WI38 (cell line): ENCODE measurements around the gene TNRC18.
"Not testable (repeated sequence)": the region's sequence is repeated elsewhere in the genome, so short reads cannot be mapped to it uniquely, and the experiment has no call there.

ENCODE experiments used
- H3K4me3 ChIP-seq: 2 replicates; pipeline ENCODE4 v1.5.1; 2011; ENCODE audit warnings: low read depth, mild to moderate bottlenecking, control low read depth, low read length
- TF ChIP-seq, protein P1 (sequence below): IDR thresholded peaks from 2 replicates; pipeline ENCODE4 v1.5.1; 2012; ENCODE audit warnings: low read depth, mild to moderate bottlenecking, control low read depth, low read length

Gene TNRC18

GRCh38 chr7:5266191-5267028, 157.2 kb downstream of the TNRC18 start:
- H3K4me3 ChIP-seq, result no peak overlapping the region
- TF ChIP-seq, protein P1, sequence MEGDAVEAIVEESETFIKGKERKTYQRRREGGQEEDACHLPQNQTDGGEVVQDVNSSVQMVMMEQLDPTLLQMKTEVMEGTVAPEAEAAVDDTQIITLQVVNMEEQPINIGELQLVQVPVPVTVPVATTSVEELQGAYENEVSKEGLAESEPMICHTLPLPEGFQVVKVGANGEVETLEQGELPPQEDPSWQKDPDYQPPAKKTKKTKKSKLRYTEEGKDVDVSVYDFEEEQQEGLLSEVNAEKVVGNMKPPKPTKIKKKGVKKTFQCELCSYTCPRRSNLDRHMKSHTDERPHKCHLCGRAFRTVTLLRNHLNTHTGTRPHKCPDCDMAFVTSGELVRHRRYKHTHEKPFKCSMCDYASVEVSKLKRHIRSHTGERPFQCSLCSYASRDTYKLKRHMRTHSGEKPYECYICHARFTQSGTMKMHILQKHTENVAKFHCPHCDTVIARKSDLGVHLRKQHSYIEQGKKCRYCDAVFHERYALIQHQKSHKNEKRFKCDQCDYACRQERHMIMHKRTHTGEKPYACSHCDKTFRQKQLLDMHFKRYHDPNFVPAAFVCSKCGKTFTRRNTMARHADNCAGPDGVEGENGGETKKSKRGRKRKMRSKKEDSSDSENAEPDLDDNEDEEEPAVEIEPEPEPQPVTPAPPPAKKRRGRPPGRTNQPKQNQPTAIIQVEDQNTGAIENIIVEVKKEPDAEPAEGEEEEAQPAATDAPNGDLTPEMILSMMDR, result no peak

DNA sequence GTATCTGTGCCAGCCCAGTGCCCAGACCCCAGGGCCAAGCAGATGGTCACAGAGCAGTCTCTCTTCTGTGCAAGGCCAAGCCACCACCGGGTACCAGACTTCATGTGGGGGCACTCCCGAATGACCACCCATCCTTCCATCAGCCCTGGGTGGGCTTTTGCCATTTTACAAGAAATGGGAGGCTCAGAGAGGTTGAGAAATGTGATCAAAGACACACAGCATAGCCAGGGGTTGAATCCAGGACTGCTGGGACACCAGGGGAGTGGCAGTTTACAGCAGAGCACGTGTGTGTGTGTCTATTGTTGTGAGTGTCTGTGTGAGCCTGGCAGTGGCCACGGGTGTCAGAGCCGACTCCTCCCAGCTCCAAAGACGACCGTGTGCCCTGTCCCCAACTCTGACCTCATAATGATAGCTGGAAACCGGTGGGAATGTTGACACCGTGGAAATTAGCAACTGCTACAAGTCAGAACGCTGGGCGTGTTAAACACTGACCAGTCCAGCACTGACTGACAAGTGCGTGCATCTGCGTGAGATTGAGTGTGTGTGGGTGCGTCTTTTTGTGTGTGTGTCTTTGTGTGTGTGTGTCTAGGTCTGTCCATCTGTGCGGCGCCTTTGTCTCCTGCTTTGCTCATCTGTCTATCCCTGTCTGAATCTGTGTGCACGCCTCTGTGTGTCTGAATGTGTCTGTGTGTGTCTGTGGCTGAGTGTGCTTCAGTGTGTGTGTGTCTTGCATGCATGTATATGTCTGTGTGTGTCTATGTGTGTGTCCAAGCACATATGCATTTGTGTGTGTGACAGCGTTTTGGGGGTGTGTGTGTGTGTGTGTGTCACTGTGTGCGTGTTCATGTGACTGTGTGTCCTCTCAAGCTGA, 158.1 kb downstream of the TNRC18 start:
- no peak overlapping the region for H3K4me3 ChIP-seq
- TF ChIP-seq, protein P1, result no peak

- not testable (repeated sequence) for H3K4me3 ChIP-seq
Measured at GRCh38 chr7:5263066-5263465, 160.6 kb downstream of the TNRC18 start.

DNA sequence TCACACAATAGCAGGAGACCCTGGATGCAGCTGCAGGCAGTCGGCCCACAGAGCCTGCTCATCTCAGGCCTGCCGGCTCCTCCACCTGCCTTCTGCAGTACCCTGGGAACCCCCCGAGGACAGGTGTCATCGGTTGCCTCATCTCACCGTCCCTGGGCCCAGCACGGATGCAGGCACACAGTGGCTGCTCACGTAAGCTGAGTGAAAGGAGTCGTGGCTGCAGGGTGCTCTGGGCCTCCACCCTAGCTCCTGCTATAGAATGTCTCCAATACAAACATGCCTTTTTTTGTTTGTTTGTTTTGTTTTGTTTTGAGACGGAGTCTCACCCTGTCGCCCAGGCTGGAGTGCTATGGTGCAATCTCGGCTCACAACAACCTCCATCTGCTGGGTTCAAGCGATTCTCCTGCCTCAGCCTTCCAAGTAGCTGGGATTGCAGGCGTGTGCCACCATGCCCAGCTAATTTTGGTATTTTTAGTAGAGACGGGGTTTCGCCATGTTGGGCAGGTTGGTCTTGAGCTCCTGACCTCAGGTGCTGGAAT, 163.0 kb downstream of the TNRC18 start:
- not testable (repeated sequence) for H3K4me3 ChIP-seq
